ENCODE data around the gene ASIC2. TPM values are rescaled to one million over a fixed set of nuclear protein-coding genes. Genes with fewer than 3 reads are reported as not detected.

ASIC2 gene
- total and polyA plus RNA-seq, 9 of the 15 experiments (the other 6 are each of a cell fraction or from before 2014, with no cell fraction given): not detected

- TF ChIP-seq ZNF224 (CRISPR knock-in tag; IDR thresholded peaks at IDR 0.05): no peak
- TF ChIP-seq ZNF449 (CRISPR knock-in tag; IDR thresholded peaks at IDR 0.05): no peak
- TF ChIP-seq ELF4 (CRISPR knock-in tag; IDR thresholded peaks at IDR 0.05): no peak
- TF ChIP-seq ZNF431 (CRISPR knock-in tag; IDR thresholded peaks at IDR 0.05): no peak
- TF ChIP-seq, protein P1, sequence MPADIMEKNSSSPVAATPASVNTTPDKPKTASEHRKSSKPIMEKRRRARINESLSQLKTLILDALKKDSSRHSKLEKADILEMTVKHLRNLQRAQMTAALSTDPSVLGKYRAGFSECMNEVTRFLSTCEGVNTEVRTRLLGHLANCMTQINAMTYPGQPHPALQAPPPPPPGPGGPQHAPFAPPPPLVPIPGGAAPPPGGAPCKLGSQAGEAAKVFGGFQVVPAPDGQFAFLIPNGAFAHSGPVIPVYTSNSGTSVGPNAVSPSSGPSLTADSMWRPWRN (IDR thresholded peaks at IDR 0.05; ENCODE audit: low read depth): no peak
- TF ChIP-seq, protein P2, sequence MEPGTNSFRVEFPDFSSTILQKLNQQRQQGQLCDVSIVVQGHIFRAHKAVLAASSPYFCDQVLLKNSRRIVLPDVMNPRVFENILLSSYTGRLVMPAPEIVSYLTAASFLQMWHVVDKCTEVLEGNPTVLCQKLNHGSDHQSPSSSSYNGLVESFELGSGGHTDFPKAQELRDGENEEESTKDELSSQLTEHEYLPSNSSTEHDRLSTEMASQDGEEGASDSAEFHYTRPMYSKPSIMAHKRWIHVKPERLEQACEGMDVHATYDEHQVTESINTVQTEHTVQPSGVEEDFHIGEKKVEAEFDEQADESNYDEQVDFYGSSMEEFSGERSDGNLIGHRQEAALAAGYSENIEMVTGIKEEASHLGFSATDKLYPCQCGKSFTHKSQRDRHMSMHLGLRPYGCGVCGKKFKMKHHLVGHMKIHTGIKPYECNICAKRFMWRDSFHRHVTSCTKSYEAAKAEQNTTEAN (CRISPR knock-in tag; IDR thresholded peaks at IDR 0.05): no peak
- no peak for TF ChIP-seq CCNT2 (IDR thresholded peaks at IDR 0.05; ENCODE audit: borderline replicate concordance, extremely low read depth, insufficient read length, low read depth, low read length)
- TF ChIP-seq GTF2E2 (tag; IDR thresholded peaks at IDR 0.05): no peak
- TF ChIP-seq, protein P3, sequence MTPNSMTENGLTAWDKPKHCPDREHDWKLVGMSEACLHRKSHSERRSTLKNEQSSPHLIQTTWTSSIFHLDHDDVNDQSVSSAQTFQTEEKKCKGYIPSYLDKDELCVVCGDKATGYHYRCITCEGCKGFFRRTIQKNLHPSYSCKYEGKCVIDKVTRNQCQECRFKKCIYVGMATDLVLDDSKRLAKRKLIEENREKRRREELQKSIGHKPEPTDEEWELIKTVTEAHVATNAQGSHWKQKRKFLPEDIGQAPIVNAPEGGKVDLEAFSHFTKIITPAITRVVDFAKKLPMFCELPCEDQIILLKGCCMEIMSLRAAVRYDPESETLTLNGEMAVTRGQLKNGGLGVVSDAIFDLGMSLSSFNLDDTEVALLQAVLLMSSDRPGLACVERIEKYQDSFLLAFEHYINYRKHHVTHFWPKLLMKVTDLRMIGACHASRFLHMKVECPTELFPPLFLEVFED (CRISPR knock-in tag; conservative IDR thresholded peaks at IDR 0.05): no peak
Observed at GRCh38 chr17:33007186-33007585, 285.9 kb downstream of the ASIC2 start (continued).
